HG02623 (cell line): ENCODE measurements around the gene SRD5A2.
"Not testable (repeated sequence)": the region's sequence is repeated elsewhere in the genome, so short reads cannot be mapped to it uniquely, and the experiment has no call there.

Source experiments
- ATAC-seq: cut with Tn5 transposase; IDR thresholded peaks from one replicate; pipeline ENCODE4 v1.9.1; 2021; ENCODE audit warnings: moderate library complexity; ENCODE audit not compliant: unreplicated experiment

The SRD5A2 gene

GRCh38 chr2:31534636-31535035, 46.1 kb downstream of the SRD5A2 start:
- ATAC-seq, result no peak

GRCh38 chr2:31533036-31533435, 47.7 kb downstream of the SRD5A2 start:
- no peak for ATAC-seq

GRCh38 chr2:31531101-31531500, 49.6 kb downstream of the SRD5A2 start:
- ATAC-seq, result no peak

- ATAC-seq, result no peak
These were observed 51.5 kb downstream of the SRD5A2 start for GRCh38 chr2:31529256-31529655.

- no peak for ATAC-seq
These were observed 51.9 kb downstream of the SRD5A2 start for GRCh38 chr2:31528823-31529222.

- ATAC-seq, result no peak
These were observed 53.6 kb downstream of the SRD5A2 start for GRCh38 chr2:31526946-31527732.

GRCh38 chr2:31525876-31526275, 54.9 kb downstream of the SRD5A2 start:
- no peak for ATAC-seq

GRCh38 chr2:31524592-31524991, 56.1 kb downstream of the SRD5A2 start:
- ATAC-seq, result no peak

- no peak for ATAC-seq
These were observed 56.8 kb downstream of the SRD5A2 start for GRCh38 chr2:31523871-31524492.

- no peak for ATAC-seq
These were observed 58.0 kb downstream of the SRD5A2 start for GRCh38 chr2:31522786-31523185.

GRCh38 chr2:31517442-31518203, 63.1 kb downstream of the SRD5A2 start:
- no peak for ATAC-seq

- ATAC-seq, result no peak
These were observed 65.2 kb downstream of the SRD5A2 start for GRCh38 chr2:31515586-31515985.

- no peak for ATAC-seq
These were observed 67.2 kb downstream of the SRD5A2 start for GRCh38 chr2:31513553-31513952.

GRCh38 chr2:31511376-31511775, 69.4 kb downstream of the SRD5A2 start:
- ATAC-seq, result no peak

- ATAC-seq, result no peak
These were observed 75.6 kb downstream of the SRD5A2 start for GRCh38 chr2:31505111-31505510.

- no peak for ATAC-seq
These were observed 76.4 kb downstream of the SRD5A2 start for GRCh38 chr2:31504311-31504710.

GRCh38 chr2:31496451-31496874, 84.3 kb downstream of the SRD5A2 start:
- ATAC-seq, result not testable (repeated sequence)

GRCh38 chr2:31489339-31489738, 91.4 kb downstream of the SRD5A2 start:
- ATAC-seq, result not testable (repeated sequence)

- no peak for ATAC-seq
These were observed 97.5 kb downstream of the SRD5A2 start for GRCh38 chr2:31483246-31483645.

GRCh38 chr2:31476511-31477180, 104.1 kb downstream of the SRD5A2 start:
- no peak for ATAC-seq

GRCh38 chr2:31475692-31476091, 105.0 kb downstream of the SRD5A2 start:
- ATAC-seq, result no peak
